HCT116 (cell line): Measurements from ENCODE around the gene RAB31. TPM values are rescaled to one million over a fixed set of nuclear protein-coding genes. Genes with fewer than 3 reads are reported as not detected.

Experiments used
- ATAC-seq: fragments of 200-7000 bp; cut with Tn5 transposase; 2 replicates; pipeline ENCODE4 v1.9.1; 2020; ENCODE audit warnings: mild to moderate bottlenecking, moderate library complexity
- BruUV-seq: library from RNA; stranded (reverse); fragments of 400-500 nt; replicated peaks from 2 replicates; lab custom pipeline; 2021; lab: Mats Ljungman, UMichigan
- CTCF ChIA-PET: fragments of 300-600 bp; sonication (Branson Sonifier 250); formaldehyde crosslinking; loops from one replicate; lab custom pipeline; 2021; ENCODE audit warnings: antibody characterized with exemption; lab: Charles Lee
- POLR2A ChIA-PET: fragments of 300-600, 350-600 bp; sonication (Branson Sonifier 250); formaldehyde crosslinking; loops from one replicate; lab custom pipeline; 2021; ENCODE audit warnings: antibody characterized with exemption; lab: Charles Lee
- RAD21 ChIA-PET, 2 experiments: fragments of 300-600 bp; sonication (Branson Sonifier 250); formaldehyde crosslinking; loops; one replicate each; lab custom pipeline; 2023; ENCODE audit warnings: low total read pairs in 2 of 2; ENCODE audit not compliant: uncharacterized antibody in 2 of 2, unreplicated experiment in 2 of 2, low non-redundant PET in 1 of 2; lab: Charles Lee
- DNase-seq: peaks from one replicate; pipeline ENCODE4 v3.0.0-alpha.2; 2010; ENCODE audit warnings: low read depth, low spot score
- H2AFZ ChIP-seq: fragments of 200-600 bp; shearing (Covaris generic), sonication (generic); 2 replicates; pipeline ENCODE4 v1.6.1; 2017; ENCODE audit warnings: low read depth, mixed run types, mixed read lengths, antibody characterized with exemption, low read length; ENCODE audit not compliant: poor library complexity, severe bottlenecking
- H3K27ac ChIP-seq: 2 replicates; pipeline ENCODE4 v1.5.1; 2012; ENCODE audit warnings: low read depth, low read length
- H3K27me3 ChIP-seq: fragments of 200-600 bp; sonication (generic); 2 replicates; pipeline ENCODE4 v1.6.1; 2016; ENCODE audit warnings: mixed run types, low read length, mixed read lengths; ENCODE audit not compliant: insufficient read depth
- H3K36me3 ChIP-seq, 2 experiments: fragments of 200-500 bp in 1 of 2; fragments of 200-600 bp in 1 of 2; sonication (Bioruptor generic) in 1 of 2; sonication (generic) in 1 of 2; 2 replicates each; pipeline versions ENCODE4 v1.5.1 to v1.6.1; 2014 to 2016; ENCODE audit warnings: low read length in 2 of 2, inconsistent platforms in 1 of 2, mixed read lengths in 1 of 2, mixed run types in 1 of 2; ENCODE audit not compliant: insufficient read depth in 2 of 2, control insufficient read depth in 1 of 2
- H3K4me1 ChIP-seq, 2 experiments: fragments of 200-600 bp in 1 of 2; sonication (generic) in 1 of 2; 2 replicates each; pipeline versions ENCODE4 v1.5.1 to v1.6.1; 2012 to 2017; ENCODE audit warnings: low read length in 2 of 2, inconsistent platforms in 1 of 2, mild to moderate bottlenecking in 1 of 2, mixed read lengths in 1 of 2, mixed run types in 1 of 2, moderate library complexity in 1 of 2; ENCODE audit not compliant: insufficient read depth in 2 of 2, control insufficient read depth in 1 of 2
- H3K4me2 ChIP-seq: fragments of 200-600 bp; sonication (generic); 2 replicates; pipeline ENCODE4 v1.6.1; 2017; ENCODE audit warnings: mixed run types, low read length, mixed read lengths
- H3K4me3 ChIP-seq, 2 experiments: fragments of 200-600 bp in 1 of 2; sonication (generic) in 1 of 2; replicated peaks in 1 of 2; 2 replicates each; pipeline ENCODE4 v1.5.1; 2011 to 2016; ENCODE audit warnings: low read length in 2 of 2, control low read depth in 1 of 2, low read depth in 1 of 2, mild to moderate bottlenecking in 1 of 2, mixed read lengths in 1 of 2, mixed run types in 1 of 2
- H3K79me2 ChIP-seq: fragments of 200-600 bp; sonication (generic); 2 replicates; pipeline ENCODE4 v1.6.1; 2017; ENCODE audit warnings: mild to moderate bottlenecking, mixed run types, low read length, moderate library complexity, mixed read lengths; ENCODE audit not compliant: insufficient read depth
- H3K9ac ChIP-seq: fragments of 200-600 bp; sonication (generic); 2 replicates; pipeline ENCODE4 v1.6.1; 2016; ENCODE audit warnings: low read length, mixed read lengths
- H3K9me2 ChIP-seq: fragments of 200-600 bp; sonication (generic), shearing (Covaris generic); 2 replicates; pipeline ENCODE4 v1.6.1; 2017; ENCODE audit warnings: mixed run types, mild to moderate bottlenecking, moderate library complexity; ENCODE audit not compliant: insufficient read depth
- H3K9me3 ChIP-seq, 2 experiments: fragments of 200-500 bp in 1 of 2; fragments of 200-600 bp in 1 of 2; sonication (Bioruptor generic) in 1 of 2; sonication (generic) in 1 of 2; 2 replicates each; pipeline ENCODE4 v1.6.1; 2014 to 2017; ENCODE audit warnings: low read length in 2 of 2, mixed read lengths in 2 of 2, inconsistent platforms in 1 of 2, low read depth in 1 of 2, mild to moderate bottlenecking in 1 of 2, mixed run types in 1 of 2, moderate library complexity in 1 of 2; ENCODE audit not compliant: control insufficient read depth in 1 of 2, insufficient read depth in 1 of 2
- H4K20me1 ChIP-seq: fragments of 200-600 bp; sonication (generic), shearing (Covaris generic); 2 replicates; pipeline ENCODE4 v1.6.1; 2017; ENCODE audit warnings: mixed run types, mild to moderate bottlenecking, moderate library complexity; ENCODE audit not compliant: insufficient read depth
- ELF1 ChIP-seq: IDR thresholded peaks from 2 replicates; pipeline ENCODE4 v1.6.1; 2012; ENCODE audit warnings: low read depth, borderline replicate concordance
- EZH2 ChIP-seq: fragments of 200-600 bp; sonication (generic); IDR thresholded peaks from 2 replicates; pipeline ENCODE4 v1.6.1; 2017; ENCODE audit warnings: antibody characterized with exemption, mixed run types
- EZH2phosphoT487 ChIP-seq: fragments of 200-600 bp; IDR thresholded peaks from 2 replicates; pipeline ENCODE4 v1.6.1; 2018; ENCODE audit warnings: antibody characterized with exemption, borderline replicate concordance
- FOSL1 ChIP-seq: IDR thresholded peaks from 2 replicates; pipeline ENCODE4 v1.6.1; 2012; ENCODE audit warnings: low read depth
- POLR2A ChIP-seq: IDR thresholded peaks from 2 replicates; pipeline ENCODE4 v1.7.0; 2011; ENCODE audit warnings: borderline replicate concordance; ENCODE audit not compliant: insufficient read depth, insufficient read length; ENCODE audit errors: extremely low read depth
- RAD21 ChIP-seq: IDR thresholded peaks from 2 replicates; pipeline ENCODE4 v1.6.1; 2012; ENCODE audit warnings: low read depth, mild to moderate bottlenecking
- SP1 ChIP-seq: IDR thresholded peaks from 2 replicates; pipeline ENCODE4 v1.6.1; 2012; ENCODE audit warnings: low read depth
- YY1 ChIP-seq: IDR thresholded peaks from 2 replicates; pipeline ENCODE4 v1.6.1; 2011; ENCODE audit warnings: low read length, low read depth, moderate library complexity, mild to moderate bottlenecking; ENCODE audit not compliant: insufficient replicate concordance; ENCODE audit errors: extremely low read depth
- ZNF274 ChIP-seq: fragments of 200-500 bp; sonication (Bioruptor generic); IDR thresholded peaks from 2 replicates; pipeline ENCODE4 v1.6.1; 2014; ENCODE audit warnings: mild to moderate bottlenecking, low read depth, low read length, inconsistent platforms
- intact Hi-C: fragments of 100-400 bp; cut with micrococcal nuclease; formaldehyde crosslinking; loops from 2 replicates; pipeline ENCODE4 v1.10.0; 2022
- total RNA-seq: library from RNA; stranded (reverse); gene quantifications from one replicate; pipeline ENCODE4 v1.2.1, GENCODE V29; 2021; ENCODE audit not compliant: unreplicated experiment
- TF ChIP-seq, protein P1 (sequence below): IDR thresholded peaks from 2 replicates; pipeline ENCODE4 v1.6.1; 2012
- TF ChIP-seq, protein P2 (sequence below): IDR thresholded peaks from 2 replicates; pipeline ENCODE4 v1.6.1; 2012; ENCODE audit warnings: low read depth
- TF ChIP-seq, protein P3 (sequence below), 3 experiments: fragments of 200-600 bp in 1 of 3; sonication (generic) in 1 of 3; IDR thresholded peaks in 2 of 3; conservative IDR thresholded peaks in 1 of 3; 2 replicates each; pipeline ENCODE4 v1.5.1; 2012 to 2017; ENCODE audit warnings: low read depth in 2 of 3, low read length in 2 of 3, antibody characterized with exemption in 1 of 3, borderline replicate concordance in 1 of 3, control low read depth in 1 of 3, mild to moderate bottlenecking in 1 of 3, mixed read lengths in 1 of 3, mixed run types in 1 of 3, moderate library complexity in 1 of 3; ENCODE audit not compliant: insufficient read depth in 1 of 3

Gene RAB31
- total RNA-seq, 1 experiment from 2014 or later = 46.9 TPM

DNA sequence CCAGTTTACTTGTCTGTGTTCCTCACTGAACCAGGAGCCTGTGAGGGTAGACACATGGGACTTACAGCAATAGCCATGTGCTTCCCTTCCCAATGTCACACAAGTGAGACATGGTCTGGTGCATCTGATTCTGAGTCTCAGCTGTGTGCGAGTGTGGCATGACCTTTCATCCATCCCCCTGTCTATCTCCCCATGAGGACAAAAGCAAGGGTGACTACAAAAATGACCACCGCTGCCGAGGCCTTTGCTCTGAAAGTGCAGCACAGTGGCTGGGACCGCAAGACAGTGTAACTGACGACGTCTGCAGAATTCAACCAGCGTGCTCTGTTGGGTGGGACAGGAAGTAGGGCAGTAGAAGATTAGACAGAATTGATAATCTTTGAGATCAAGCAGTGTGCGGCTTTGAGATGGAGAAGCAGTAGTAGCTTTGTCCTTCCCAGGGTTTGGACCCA is 50.5 kb downstream of the RAB31 start:
- Histone ChIP-seq H3K27ac (no peak overlapping the region), H3K36me3 (no peaks in the 10 kb centered on the region), H3K9me2 (0 out of 2 replicates have a peak, but pooled peaks cover 3% of the 10 kb centered on the region), H4K20me1 (no peaks in the 10 kb centered on the region), H3K27me3 (no peaks in the 10 kb centered on the region), H3K4me3 (no peak overlapping the region), H3K9me3 (no peaks in the 10 kb centered on the region), H3K9ac (no peak overlapping the region), H2AFZ (no peak overlapping the region), H3K4me1 (peaks cover 2 to 5% of the 10 kb centered on the region in 2 experiments; a peak in 1 of 4 replicates), H3K4me2 (no peak overlapping the region), H3K79me2 (no peaks in the 10 kb centered on the region)
- no peak for DNase-seq
- ATAC-seq = no peak
- POLR2A ChIA-PET = no interaction called here
- BruUV-seq = no TSS peak
- TF ChIP-seq RAD21 (no peak), FOSL1 (no peak), EZH2phosphoT487 (no peak), ELF1 (no peak), POLR2A (no peak), YY1 (no peak), EZH2 (no peak), ZNF274 (no peak), SP1 (no peak)
- TF ChIP-seq, protein P1, sequence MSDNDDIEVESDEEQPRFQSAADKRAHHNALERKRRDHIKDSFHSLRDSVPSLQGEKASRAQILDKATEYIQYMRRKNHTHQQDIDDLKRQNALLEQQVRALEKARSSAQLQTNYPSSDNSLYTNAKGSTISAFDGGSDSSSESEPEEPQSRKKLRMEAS = no peak
- TF ChIP-seq, protein P2, sequence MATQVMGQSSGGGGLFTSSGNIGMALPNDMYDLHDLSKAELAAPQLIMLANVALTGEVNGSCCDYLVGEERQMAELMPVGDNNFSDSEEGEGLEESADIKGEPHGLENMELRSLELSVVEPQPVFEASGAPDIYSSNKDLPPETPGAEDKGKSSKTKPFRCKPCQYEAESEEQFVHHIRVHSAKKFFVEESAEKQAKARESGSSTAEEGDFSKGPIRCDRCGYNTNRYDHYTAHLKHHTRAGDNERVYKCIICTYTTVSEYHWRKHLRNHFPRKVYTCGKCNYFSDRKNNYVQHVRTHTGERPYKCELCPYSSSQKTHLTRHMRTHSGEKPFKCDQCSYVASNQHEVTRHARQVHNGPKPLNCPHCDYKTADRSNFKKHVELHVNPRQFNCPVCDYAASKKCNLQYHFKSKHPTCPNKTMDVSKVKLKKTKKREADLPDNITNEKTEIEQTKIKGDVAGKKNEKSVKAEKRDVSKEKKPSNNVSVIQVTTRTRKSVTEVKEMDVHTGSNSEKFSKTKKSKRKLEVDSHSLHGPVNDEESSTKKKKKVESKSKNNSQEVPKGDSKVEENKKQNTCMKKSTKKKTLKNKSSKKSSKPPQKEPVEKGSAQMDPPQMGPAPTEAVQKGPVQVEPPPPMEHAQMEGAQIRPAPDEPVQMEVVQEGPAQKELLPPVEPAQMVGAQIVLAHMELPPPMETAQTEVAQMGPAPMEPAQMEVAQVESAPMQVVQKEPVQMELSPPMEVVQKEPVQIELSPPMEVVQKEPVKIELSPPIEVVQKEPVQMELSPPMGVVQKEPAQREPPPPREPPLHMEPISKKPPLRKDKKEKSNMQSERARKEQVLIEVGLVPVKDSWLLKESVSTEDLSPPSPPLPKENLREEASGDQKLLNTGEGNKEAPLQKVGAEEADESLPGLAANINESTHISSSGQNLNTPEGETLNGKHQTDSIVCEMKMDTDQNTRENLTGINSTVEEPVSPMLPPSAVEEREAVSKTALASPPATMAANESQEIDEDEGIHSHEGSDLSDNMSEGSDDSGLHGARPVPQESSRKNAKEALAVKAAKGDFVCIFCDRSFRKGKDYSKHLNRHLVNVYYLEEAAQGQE = no peak
- TF ChIP-seq, protein P3, sequence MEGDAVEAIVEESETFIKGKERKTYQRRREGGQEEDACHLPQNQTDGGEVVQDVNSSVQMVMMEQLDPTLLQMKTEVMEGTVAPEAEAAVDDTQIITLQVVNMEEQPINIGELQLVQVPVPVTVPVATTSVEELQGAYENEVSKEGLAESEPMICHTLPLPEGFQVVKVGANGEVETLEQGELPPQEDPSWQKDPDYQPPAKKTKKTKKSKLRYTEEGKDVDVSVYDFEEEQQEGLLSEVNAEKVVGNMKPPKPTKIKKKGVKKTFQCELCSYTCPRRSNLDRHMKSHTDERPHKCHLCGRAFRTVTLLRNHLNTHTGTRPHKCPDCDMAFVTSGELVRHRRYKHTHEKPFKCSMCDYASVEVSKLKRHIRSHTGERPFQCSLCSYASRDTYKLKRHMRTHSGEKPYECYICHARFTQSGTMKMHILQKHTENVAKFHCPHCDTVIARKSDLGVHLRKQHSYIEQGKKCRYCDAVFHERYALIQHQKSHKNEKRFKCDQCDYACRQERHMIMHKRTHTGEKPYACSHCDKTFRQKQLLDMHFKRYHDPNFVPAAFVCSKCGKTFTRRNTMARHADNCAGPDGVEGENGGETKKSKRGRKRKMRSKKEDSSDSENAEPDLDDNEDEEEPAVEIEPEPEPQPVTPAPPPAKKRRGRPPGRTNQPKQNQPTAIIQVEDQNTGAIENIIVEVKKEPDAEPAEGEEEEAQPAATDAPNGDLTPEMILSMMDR (IDR thresholded peaks at IDR 0.05 in 2 of 3, conservative IDR thresholded peaks at IDR 0.05 in 1 of 3; ENCODE audit: borderline replicate concordance in 1 of 3, insufficient read depth in 1 of 3, low read depth in 2 of 3, low read length in 2 of 3) = no peak
- RAD21 ChIA-PET = no interaction called here
- intact Hi-C loops = no loop called here
- CTCF ChIA-PET = no interaction called here
